B cell (primary cell): ENCODE results near the gene STIM1. TPM values are rescaled to one million over a fixed set of nuclear protein-coding genes. Genes with fewer than 3 reads are reported as not detected.

Experiments
- ATAC-seq: fragments of 200-7000 bp; cut with Tn5 transposase; one replicate; pipeline ENCODE4 v1.10.0; 2021; ENCODE audit warnings: low read depth, mild to moderate bottlenecking, moderate number of reproducible peaks, moderate library complexity
- CTCF ChIA-PET: fragments of 350-600 bp; sonication (Branson Sonifier 250); formaldehyde crosslinking; loops from one replicate; lab custom pipeline; 2021; ENCODE audit warnings: antibody characterized with exemption, inconsistent platforms; lab: Charles Lee
- POLR2A ChIA-PET: fragments of 350-600 bp; sonication (Branson Sonifier 250); formaldehyde crosslinking; loops from one replicate; lab custom pipeline; 2021; ENCODE audit warnings: antibody characterized with exemption; lab: Charles Lee
- DNase-seq: peaks from one replicate; pipeline ENCODE4 v3.0.0; 2013
- H2AFZ ChIP-seq: 2 replicates; pipeline ENCODE4 v1.6.1; 2012; ENCODE audit warnings: mild to moderate bottlenecking, low read depth, low read length; ENCODE audit not compliant: insufficient read depth, poor library complexity, severe bottlenecking
- H3K27ac ChIP-seq, 2 donors: 1 replicate in 1 of 2; 2 replicates in 1 of 2; pipeline ENCODE4 v1.5.1; 2012 to 2013; ENCODE audit warnings: low read length in 2 of 2, mild to moderate bottlenecking in 2 of 2, moderate library complexity in 1 of 2
- H3K27me3 ChIP-seq, 4 experiments: fragments of 200-600 bp in 1 of 4; sonication (generic) in 1 of 4; replicated peaks in 1 of 4; 1 replicate in 2 of 4; 2 replicates in 2 of 4; pipeline versions ENCODE4 v1.6.1 to v1.7.0; 2013 to 2016; ENCODE audit warnings: low read length in 3 of 4, mild to moderate bottlenecking in 2 of 4, mixed read lengths in 1 of 4, moderate library complexity in 1 of 4; ENCODE audit not compliant: insufficient read depth in 4 of 4, control insufficient read depth in 3 of 4; ENCODE audit errors: control extremely low read depth in 1 of 4
- H3K36me3 ChIP-seq, 2 experiments: replicated peaks in 1 of 2; 1 replicate in 1 of 2; 2 replicates in 1 of 2; pipeline versions ENCODE4 v1.6.1 to v1.7.1; 2013; ENCODE audit warnings: low read length in 1 of 2; ENCODE audit not compliant: insufficient read depth in 2 of 2, control insufficient read depth in 1 of 2; ENCODE audit errors: control extremely low read depth in 1 of 2, extremely low read depth in 1 of 2
- H3K4me1 ChIP-seq, 2 donors: fragments of 200-600 bp in 1 of 2; sonication (generic) in 1 of 2; 1 replicate in 1 of 2; 2 replicates in 1 of 2; pipeline versions ENCODE4 v1.5.1 to v1.6.1; 2013 to 2017; ENCODE audit warnings: low read length in 2 of 2; ENCODE audit not compliant: control insufficient read depth in 2 of 2, insufficient read depth in 2 of 2
- H3K4me2 ChIP-seq: replicated peaks from 2 replicates; pipeline ENCODE3; 2012; ENCODE audit warnings: mild to moderate bottlenecking, low read depth, low read length; ENCODE audit not compliant: poor library complexity, severe bottlenecking
- H3K4me3 ChIP-seq, 5 experiments: fragments of 200-600 bp in 1 of 5; sonication (generic) in 1 of 5; 1 replicate in 3 of 5; 2 replicates in 2 of 5; pipeline versions ENCODE4 v1.5.1 to v1.7.0; 2011 to 2016; ENCODE audit warnings: low read length in 4 of 5, mild to moderate bottlenecking in 4 of 5, low read depth in 2 of 5, control low read depth in 1 of 5, moderate library complexity in 1 of 5; ENCODE audit not compliant: insufficient read depth in 1 of 5; ENCODE audit errors: control extremely low read depth in 1 of 5, extremely low read depth in 1 of 5
- H3K79me2 ChIP-seq: fragments of 200-600 bp; sonication (generic); one replicate; pipeline ENCODE4 v1.6.0; 2016; ENCODE audit warnings: low read length; ENCODE audit not compliant: control insufficient read depth, insufficient read depth
- H3K9ac ChIP-seq: fragments of 200-600 bp; sonication (generic); 2 replicates; pipeline ENCODE4 v1.6.1; 2017; ENCODE audit warnings: mild to moderate bottlenecking, low read length, moderate library complexity
- H3K9me3 ChIP-seq, 3 donors: one replicate each; pipeline versions ENCODE4 v1.6.1 to v1.7.1; 2013; ENCODE audit warnings: low read length in 2 of 3; ENCODE audit not compliant: control insufficient read depth in 2 of 3, insufficient read depth in 1 of 3; ENCODE audit errors: control extremely low read depth in 1 of 3
- H4K20me1 ChIP-seq: 2 replicates; pipeline ENCODE4 v1.6.0; 2012; ENCODE audit warnings: mild to moderate bottlenecking, low read length; ENCODE audit not compliant: insufficient read depth, control insufficient read depth, poor library complexity, severe bottlenecking
- H3K27ac Mint-ChIP-seq: one replicate; pipeline ENCODE4 v1.8.0; 2021; ENCODE audit warnings: mixed read lengths
- H3K27me3 Mint-ChIP-seq: one replicate; pipeline ENCODE4 v1.8.0; 2021; ENCODE audit warnings: mixed read lengths
- H3K4me1 Mint-ChIP-seq: one replicate; pipeline ENCODE4 v1.8.0; 2021; ENCODE audit warnings: mixed read lengths
- H3K4me3 Mint-ChIP-seq: one replicate; pipeline ENCODE4 v1.8.0; 2021; ENCODE audit warnings: mixed read lengths
- H3K9me3 Mint-ChIP-seq: one replicate; pipeline ENCODE4 v1.8.0; 2022; ENCODE audit warnings: mixed read lengths; ENCODE audit not compliant: insufficient read depth
- EZH2 ChIP-seq: IDR thresholded peaks from 2 replicates; pipeline ENCODE4 v1.6.1; 2012; ENCODE audit warnings: borderline replicate concordance, low read depth, mild to moderate bottlenecking, moderate library complexity, low read length; ENCODE audit not compliant: insufficient read depth, poor library complexity, severe bottlenecking
- WGBS: methylation state at CpG from one replicate; pipeline ENCODE4 v1.1.5; 2013; ENCODE audit warnings: missing lambda C conversion rate; ENCODE audit not compliant: insufficient coverage; 5-methylcytosine and 5-hydroxymethylcytosine counted together
- intact Hi-C: fragments of 100-400 bp; cut with micrococcal nuclease; formaldehyde crosslinking; loops from one replicate; pipeline ENCODE4 v1.10.0; 2022
- polyA plus RNA-seq: library from polyadenylated mRNA; depleted of rRNA; stranded (reverse); fragments of >200 nt; gene quantifications from 2 replicates; pipeline ENCODE4 v1.2.3, GENCODE V29; 2012
- total RNA-seq, 2 donors: library from RNA; stranded (reverse); fragments of 120-200 nt in 1 of 2; gene quantifications; 1 replicate in 1 of 2; 2 replicates in 1 of 2; pipeline versions ENCODE4 v1.2.3 to v1.2.4, GENCODE V29; 2013 to 2022
- TF ChIP-seq, protein P1 (sequence below): fragments of 200-600 bp; IDR thresholded peaks from one replicate; pipeline ENCODE4 v1.8.0; 2022; ENCODE audit warnings: antibody characterized with exemption, mild to moderate bottlenecking

STIM1 gene
- total and polyA plus RNA-seq, 2 donors (not counting 1 experiment from before 2014, with no cell fraction given), result 59.4 to 76.7 TPM

GRCh38 chr11:3989276-3989920 is 133.9 kb downstream of the STIM1 start:
- Histone ChIP-seq H3K79me2 (peaks cover 86% of the 10 kb centered on the region), H3K36me3 (peaks cover 2 to 4% of the 10 kb centered on the region in 2 experiments), H3K27me3 (no peaks in the 10 kb centered on the region), H4K20me1 (peaks cover 19% of the 10 kb centered on the region), H3K4me2 (peak overlapping the region; percentile 4), H3K9ac (no peak overlapping the region), H3K9me3 (peaks cover 0 to 11% (median 6%) of the 10 kb centered on the region in 3 donors), H3K4me3 (no peak overlapping the region), H2AFZ (no peak overlapping the region), H3K27ac (no peak overlapping the region), H3K4me1 (peaks cover 9 to 13% of the 10 kb centered on the region in 2 donors)
- 97% methylated on average over 24 of the region's 27 CpGs for WGBS
- no peaks in the 10 kb centered on the region for H3K9me3 Mint-ChIP-seq
- no peaks in the 10 kb centered on the region for H3K27me3 Mint-ChIP-seq
- CTCF ChIA-PET, result interaction anchor here (0.6 to 10.2 kb wide), 2 partner anchors 132 to 137 kb away, joined by 3 to 132 read pairs; partner anchors contain the start of gene STIM1
- no peak for TF ChIP-seq EZH2
- TF ChIP-seq, protein P1, sequence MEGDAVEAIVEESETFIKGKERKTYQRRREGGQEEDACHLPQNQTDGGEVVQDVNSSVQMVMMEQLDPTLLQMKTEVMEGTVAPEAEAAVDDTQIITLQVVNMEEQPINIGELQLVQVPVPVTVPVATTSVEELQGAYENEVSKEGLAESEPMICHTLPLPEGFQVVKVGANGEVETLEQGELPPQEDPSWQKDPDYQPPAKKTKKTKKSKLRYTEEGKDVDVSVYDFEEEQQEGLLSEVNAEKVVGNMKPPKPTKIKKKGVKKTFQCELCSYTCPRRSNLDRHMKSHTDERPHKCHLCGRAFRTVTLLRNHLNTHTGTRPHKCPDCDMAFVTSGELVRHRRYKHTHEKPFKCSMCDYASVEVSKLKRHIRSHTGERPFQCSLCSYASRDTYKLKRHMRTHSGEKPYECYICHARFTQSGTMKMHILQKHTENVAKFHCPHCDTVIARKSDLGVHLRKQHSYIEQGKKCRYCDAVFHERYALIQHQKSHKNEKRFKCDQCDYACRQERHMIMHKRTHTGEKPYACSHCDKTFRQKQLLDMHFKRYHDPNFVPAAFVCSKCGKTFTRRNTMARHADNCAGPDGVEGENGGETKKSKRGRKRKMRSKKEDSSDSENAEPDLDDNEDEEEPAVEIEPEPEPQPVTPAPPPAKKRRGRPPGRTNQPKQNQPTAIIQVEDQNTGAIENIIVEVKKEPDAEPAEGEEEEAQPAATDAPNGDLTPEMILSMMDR, result no peak
- intact Hi-C loops, result no loop called here
- ATAC-seq (no peak), DNase-seq (no peak)
- POLR2A ChIA-PET, result interaction anchor here (0.5 to 0.9 kb wide), 2 partner anchors 135 to 168 kb away, joined by 3 read pairs; no protein-coding TSS in a partner anchor
- no peak overlapping the region for H3K4me3 Mint-ChIP-seq
- no peak overlapping the region for H3K27ac Mint-ChIP-seq
- peaks cover 28% of the 10 kb centered on the region for H3K4me1 Mint-ChIP-seq

- Mint-ChIP-seq H3K4me1 (peaks cover 27% of the 10 kb centered on the region), H3K27ac (no peak overlapping the region), H3K9me3 (peaks cover 3% of the 10 kb centered on the region), H3K27me3 (no peaks in the 10 kb centered on the region), H3K4me3 (no peak overlapping the region)
- H3K79me2 ChIP-seq, result peaks cover 86% of the 10 kb centered on the region
- peaks cover 2 to 4% of the 10 kb centered on the region in 2 experiments for H3K36me3 ChIP-seq
- ATAC-seq, result no peak
- no peak overlapping the region for H3K27ac ChIP-seq
- peaks cover 0 to 13% (median 8%) of the 10 kb centered on the region in 3 donors for H3K9me3 ChIP-seq
- no peak overlapping the region for H3K9ac ChIP-seq
- CTCF ChIA-PET, result interaction anchor here (0.6 to 10.2 kb wide), 3 partner anchors 84 to 138 kb away, joined by 3 to 132 read pairs (median 3); partner anchors contain the start of gene STIM1
- H3K4me3 ChIP-seq, result no peak overlapping the region
- POLR2A ChIA-PET, result interaction anchor here (0.9 kb wide), 1 partner anchor 135 kb away, joined by 3 read pairs; no protein-coding TSS in a partner anchor
- H2AFZ ChIP-seq, result no peak overlapping the region
- peaks cover 14% of the 10 kb centered on the region for H4K20me1 ChIP-seq
- peak overlapping the region; percentile 4 for H3K4me2 ChIP-seq
- peaks cover 4 to 8% of the 10 kb centered on the region in 2 donors for H3K4me1 ChIP-seq
- TF ChIP-seq EZH2, result no peak
- TF ChIP-seq, protein P1, result no peak
- H3K27me3 ChIP-seq, result no peaks in the 10 kb centered on the region
- whole genome bisulfite sequencing, result no CpG with 5 or more reads among the region's 3 CpGs
- no peak for DNase-seq
- intact Hi-C loops, result loop anchor here (10.0 kb wide), 1 partner anchor 65 kb away; no protein-coding TSS in a partner anchor
Measured at GRCh38 chr11:3989921-3990290, 134.4 kb downstream of the STIM1 start.
